ENCODE measurements around the gene PRIMA1.

PRIMA1 gene

DNA sequence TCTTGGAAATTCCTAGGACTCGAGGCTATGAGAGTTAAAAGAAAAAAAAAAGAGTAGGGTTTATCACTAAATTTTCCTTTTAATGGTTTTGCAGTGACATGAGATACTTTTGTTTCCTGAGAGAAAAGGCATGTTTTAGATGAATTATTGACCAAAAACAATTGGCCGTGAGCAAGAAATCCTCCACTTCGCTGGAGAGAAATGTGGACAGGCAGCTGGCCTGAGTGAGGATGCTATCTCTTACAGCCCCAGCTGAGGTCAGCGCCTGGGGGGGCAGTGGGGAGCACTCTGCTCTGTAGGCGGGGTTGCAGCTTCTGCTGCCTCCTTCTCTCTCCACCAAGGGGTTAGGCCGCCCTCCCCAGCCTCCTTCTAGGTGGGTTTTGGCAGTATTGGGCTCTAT is 54.7 kb downstream of the PRIMA1 start:
- DNase-seq (ENCODE audit: extremely low read depth, low read depth), result no peak
- no peak overlapping the region for H3K4me3 ChIP-seq (replicated peaks; ENCODE audit: low read depth, low read length)
- TF ChIP-seq CTCF (IDR thresholded peaks at IDR 0.05; ENCODE audit: low read depth, low read length, missing control alignments), result no peak

- H3K4me3 ChIP-seq (replicated peaks; ENCODE audit: low read depth, low read length), result no peak overlapping the region
- DNase-seq (ENCODE audit: extremely low read depth, low read depth), result no peak
- TF ChIP-seq CTCF (IDR thresholded peaks at IDR 0.05; ENCODE audit: low read depth, low read length, missing control alignments), result no peak
These were observed 55.1 kb downstream of the PRIMA1 start for GRCh38 chr14:93733231-93733630.

GRCh38 chr14:93732524-93732923 is 55.8 kb downstream of the PRIMA1 start:
- no peak for DNase-seq (ENCODE audit: extremely low read depth, low read depth)
- no peak for TF ChIP-seq CTCF (IDR thresholded peaks at IDR 0.05; ENCODE audit: low read depth, low read length, missing control alignments)
- H3K4me3 ChIP-seq (replicated peaks; ENCODE audit: low read depth, low read length), result no peak overlapping the region

DNA sequence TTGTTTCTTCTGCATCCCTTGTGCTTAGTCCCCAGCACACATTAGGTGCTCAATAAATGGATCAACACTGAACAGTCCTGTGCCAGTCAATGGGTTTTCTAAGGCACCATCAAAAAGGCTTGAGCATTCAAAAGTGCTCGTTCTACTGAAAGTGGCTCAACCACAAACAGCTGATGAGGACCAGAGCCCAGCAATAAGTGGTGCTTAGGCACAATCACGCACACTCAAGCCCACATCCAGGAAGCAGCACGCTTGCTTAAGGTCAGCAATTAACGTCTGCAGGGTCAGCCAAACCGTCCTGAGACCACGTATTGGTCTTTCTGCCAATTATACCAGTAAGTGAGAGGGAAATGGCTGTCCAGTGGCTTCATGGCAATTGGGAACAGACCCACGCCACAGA is 56.5 kb downstream of the PRIMA1 start:
- no peak overlapping the region for H3K4me3 ChIP-seq (replicated peaks; ENCODE audit: low read depth, low read length)
- DNase-seq (ENCODE audit: extremely low read depth, low read depth), result no peak
- no peak for TF ChIP-seq CTCF (IDR thresholded peaks at IDR 0.05; ENCODE audit: low read depth, low read length, missing control alignments)

GRCh38 chr14:93729993-93730392 is 58.3 kb downstream of the PRIMA1 start:
- no peak for TF ChIP-seq CTCF (IDR thresholded peaks at IDR 0.05; ENCODE audit: low read depth, low read length, missing control alignments)
- DNase-seq (ENCODE audit: extremely low read depth, low read depth), result no peak
- no peak overlapping the region for H3K4me3 ChIP-seq (replicated peaks; ENCODE audit: low read depth, low read length)

DNA sequence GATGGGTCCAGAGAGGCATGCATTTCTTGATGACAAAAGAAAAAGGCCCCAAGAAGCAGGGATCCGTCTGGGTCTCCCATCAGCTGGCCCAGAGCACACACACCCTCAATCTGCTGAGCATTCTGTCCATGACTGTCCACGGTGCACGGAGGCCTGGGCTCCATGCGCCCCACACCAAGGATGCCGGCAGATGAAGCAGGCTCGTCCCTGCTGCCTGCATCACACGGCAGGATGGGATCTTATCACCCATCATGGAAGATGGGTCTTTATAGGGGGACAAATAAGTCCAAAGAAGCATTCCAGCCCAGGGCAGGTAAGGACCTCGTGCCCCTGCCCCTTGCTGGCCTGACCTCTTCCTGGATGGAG is 59.7 kb downstream of the PRIMA1 start:
- TF ChIP-seq CTCF (IDR thresholded peaks at IDR 0.05; ENCODE audit: low read depth, low read length, missing control alignments), result no peak
- no peak for DNase-seq (ENCODE audit: extremely low read depth, low read depth)
- H3K4me3 ChIP-seq (replicated peaks; ENCODE audit: low read depth, low read length), result no peak overlapping the region

DNA sequence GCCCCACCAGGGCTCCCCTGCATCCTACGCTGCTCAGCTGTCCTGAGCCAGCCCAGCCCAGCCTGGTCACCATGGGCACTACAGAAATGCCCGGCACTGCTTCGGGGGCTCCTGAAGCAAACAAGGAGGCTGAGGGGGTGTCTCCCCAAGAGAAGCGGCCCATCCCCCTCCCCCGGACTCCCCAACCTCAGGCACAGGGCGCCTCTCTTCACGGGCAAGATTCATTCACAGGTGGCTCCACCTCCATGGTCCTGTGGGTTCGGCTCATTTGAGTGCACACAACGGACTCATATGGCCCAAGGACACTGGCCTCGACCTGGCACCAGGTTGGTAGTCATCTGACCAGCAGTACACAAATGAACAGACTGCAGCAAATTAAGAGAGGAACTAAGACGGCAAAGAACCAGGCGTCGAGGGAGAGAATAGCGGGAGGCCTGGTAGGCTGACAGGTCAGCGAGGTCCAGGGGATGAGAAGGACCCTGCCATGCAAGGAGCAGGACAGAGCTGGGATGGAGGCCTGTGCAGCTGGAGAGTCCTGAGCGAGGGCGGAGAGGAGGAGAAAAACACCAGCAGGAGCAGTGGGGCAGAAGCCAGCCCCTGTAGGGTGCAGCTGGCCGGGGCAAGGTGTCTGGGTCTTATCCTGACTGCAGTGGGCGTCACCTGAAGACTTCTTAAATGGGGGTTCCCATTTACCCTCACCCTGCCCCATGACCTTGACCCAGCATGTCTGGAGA is 60.2 kb downstream of the PRIMA1 start:
- no peak for DNase-seq (ENCODE audit: extremely low read depth, low read depth)
- no peak for TF ChIP-seq CTCF (IDR thresholded peaks at IDR 0.05; ENCODE audit: low read depth, low read length, missing control alignments)
- no peak overlapping the region for H3K4me3 ChIP-seq (replicated peaks; ENCODE audit: low read depth, low read length)
